HepG2 (cell line): Measurements from ENCODE around the gene PHYH. TPM values are rescaled to one million over a fixed set of nuclear protein-coding genes. Genes with fewer than 3 reads are reported as not detected.

Experiments
- DR1 ChIP-seq: sonication (generic); formaldehyde crosslinking; IDR thresholded peaks from 2 replicates; pipeline ENCODE4 v1.8.0; 2021; ENCODE audit warnings: mild to moderate bottlenecking, missing genetic modification reagents, inconsistent platforms
- GATAD1 ChIP-seq: IDR thresholded peaks from 2 replicates; pipeline ENCODE4 v1.6.1; 2016; ENCODE audit warnings: missing genetic modification reagents, missing compliant biosample characterization
- IKZF4 ChIP-seq: sonication (generic); formaldehyde crosslinking; IDR thresholded peaks from 2 replicates; pipeline ENCODE4 v1.5.1; 2020; ENCODE audit warnings: borderline replicate concordance, mild to moderate bottlenecking, low read depth, missing genetic modification reagents; ENCODE audit errors: not compliant biosample characterization
- KDM4B ChIP-seq: sonication (generic); formaldehyde crosslinking; IDR thresholded peaks from 2 replicates; pipeline ENCODE4 v1.4.0; 2020; ENCODE audit warnings: missing genetic modification reagents
- KDM6A ChIP-seq: IDR thresholded peaks from 2 replicates; pipeline ENCODE4 v1.6.1; 2016; ENCODE audit warnings: low read depth
- KMT2B ChIP-seq: IDR thresholded peaks from 2 replicates; pipeline ENCODE4 v1.6.1; 2016; ENCODE audit warnings: missing genetic modification reagents, missing compliant biosample characterization
- MLX ChIP-seq: IDR thresholded peaks from 2 replicates; pipeline ENCODE4 v1.6.1; 2016
- PPARG ChIP-seq: conservative IDR thresholded peaks from 2 replicates; pipeline ENCODE4 v1.6.1; 2016; ENCODE audit warnings: missing biosample characterization, missing genetic modification reagents
- PREB ChIP-seq: sonication (generic); formaldehyde crosslinking; IDR thresholded peaks from 2 replicates; pipeline ENCODE4 v1.4.0; 2020; ENCODE audit warnings: missing genetic modification reagents
- SAP130 ChIP-seq: IDR thresholded peaks from 2 replicates; pipeline ENCODE4 v1.6.1; 2016; ENCODE audit warnings: low read depth
- SPEN ChIP-seq: sonication (generic); formaldehyde crosslinking; IDR thresholded peaks from 2 replicates; pipeline ENCODE4 v1.5.1; 2020; ENCODE audit warnings: low read depth, mild to moderate bottlenecking, missing genetic modification reagents
- SYNCRIP ChIP-seq: fragments of 200-400 bp; formaldehyde crosslinking; IDR thresholded peaks from 2 replicates; pipeline ENCODE4 v1.6.1; 2018; ENCODE audit warnings: mild to moderate bottlenecking, low read depth, low read length; ENCODE audit not compliant: insufficient read depth
- TAF15 ChIP-seq: fragments of 200-400 bp; formaldehyde crosslinking; IDR thresholded peaks from one replicate; pipeline ENCODE4 v1.6.1; 2018; ENCODE audit warnings: mild to moderate bottlenecking, low read depth, low read length; ENCODE audit not compliant: poor library complexity, severe bottlenecking
- TFDP2 ChIP-seq: sonication (generic); formaldehyde crosslinking; IDR thresholded peaks from 2 replicates; pipeline ENCODE4 v1.4.0; 2020; ENCODE audit warnings: missing genetic modification reagents
- ZBTB25 ChIP-seq: IDR thresholded peaks from 2 replicates; pipeline ENCODE4 v1.6.1; 2018; ENCODE audit warnings: missing genetic modification reagents
- ZNF362 ChIP-seq: sonication (generic); formaldehyde crosslinking; IDR thresholded peaks from 2 replicates; pipeline ENCODE4 v1.4.0; 2020; ENCODE audit warnings: missing genetic modification reagents, mild to moderate bottlenecking, borderline replicate concordance
- ZNF646 ChIP-seq: sonication (generic); formaldehyde crosslinking; IDR thresholded peaks from 2 replicates; pipeline ENCODE4 v1.9.0; 2021; ENCODE audit warnings: mild to moderate bottlenecking, missing genetic modification reagents
- polyA plus RNA-seq, 8 experiments: library from polyadenylated mRNA; depleted of rRNA in 3 of 8; stranded (reverse) in 7 of 8; unstranded in 1 of 8; fragments of >200 nt; fragmentation: Illumina TruSeq in 4 of 8; extraction: Trizol in 4 of 8; gene quantifications; 2 replicates each; pipeline versions ENCODE4 v1.2.1 to v1.2.3, GENCODE V29; 2011 to 2016; ENCODE audit warnings: low read depth in 4 of 8, missing spikeins in 1 of 8, mixed read lengths in 1 of 8; ENCODE audit not compliant: insufficient read depth in 1 of 8
- total RNA-seq, 5 experiments: library from RNA; depleted of rRNA; stranded (reverse); fragments of >200 nt; fragmentation: Illumina TruSeq; extraction: Trizol; gene quantifications; 2 replicates each; pipeline ENCODE4 v1.2.3, GENCODE V29; 2016; ENCODE audit warnings: low read depth in 1 of 5

The PHYH gene
- total and polyA plus RNA-seq, 2 of the 13 experiments (the other 11 are each of a cell fraction or from before 2014, with no cell fraction given), result 27.2 to 34.5 TPM

GRCh38 chr10:13271552-13272163, 28.2 kb downstream of the PHYH start (continued):
- TF ChIP-seq KDM6A (CRISPR knock-in tag) (no peak), MLX (CRISPR knock-in tag) (no peak), TFDP2 (CRISPR knock-in tag) (peak; percentile 17; the same call in 1 of the 2 replicates), TAF15 (no peak), SAP130 (peak; percentile 48), SPEN (CRISPR knock-in tag) (no peak), IKZF4 (CRISPR knock-in tag) (no peak), ZBTB25 (no peak), KMT2B (CRISPR knock-in tag) (no peak), DR1 (CRISPR knock-in tag) (no peak), ZNF646 (no peak), PPARG (CRISPR knock-in tag) (peak; percentile 44; the same call in 1 of the 2 replicates), GATAD1 (CRISPR knock-in tag) (no peak), SYNCRIP (no peak), PREB (CRISPR knock-in tag) (no peak), ZNF362 (CRISPR knock-in tag) (no peak; the same call in 1 of the 2 replicates), KDM4B (CRISPR knock-in tag) (no peak)
